KBM-7 (cell line): Measurements from ENCODE around the gene RPRD1B.

Source experiments
- DNase-seq: peaks from one replicate; pipeline ENCODE4 v3.0.0-alpha.2; 2015
- in situ Hi-C: fragments of 300-500 bp; cut with MboI; formaldehyde crosslinking; loops from 2 replicates; pipeline ENCODE4 v1.14.3; 2020; ENCODE audit warnings: low sequenced_read_pairs, low pct_unique_long_range_greater_than_20kb, mixed read lengths

The RPRD1B gene

GRCh38 chr20:38139156-38139912 lies 105.8 kb downstream of the RPRD1B start:
- in situ Hi-C loops: no loop called here

GRCh38 chr20:38139977-38140753 lies 106.6 kb downstream of the RPRD1B start:
- in situ Hi-C loops: no loop called here
- peak; percentile 55 for DNase-seq

More at GRCh38 chr20:38139156-38139912, 105.8 kb downstream of the RPRD1B start:
- no peak for DNase-seq

- in situ Hi-C loops: no loop called here
- no peak for DNase-seq
Observed at GRCh38 chr20:38141204-38141888, 107.8 kb downstream of the RPRD1B start.
